ENCODE results near the gene PDE1C. TPM values are rescaled to one million over a fixed set of nuclear protein-coding genes. Genes with fewer than 3 reads are reported as not detected.

PDE1C gene
- total RNA-seq, 1 donor from 2014 or later: 19.2 TPM

GRCh38 chr7:31955021-31955420 lies 115.2 kb downstream of the PDE1C start:
- DNase-seq (ENCODE audit: low spot score in 2 of 2) (no peak), FAIRE-seq (no peak)

- DNase-seq (ENCODE audit: low spot score in 2 of 2) (no peak), FAIRE-seq (no peak)
These were observed 115.7 kb downstream of the PDE1C start for GRCh38 chr7:31954500-31954899.

GRCh38 chr7:31953432-31953831 lies 116.8 kb downstream of the PDE1C start:
- FAIRE-seq: no peak
- no peak for DNase-seq (ENCODE audit: low spot score in 2 of 2)

- DNase-seq (ENCODE audit: low spot score in 2 of 2) (no peak), FAIRE-seq (no peak)
These were observed 120.0 kb downstream of the PDE1C start for GRCh38 chr7:31950091-31950755.

GRCh38 chr7:31948029-31948428 lies 122.2 kb downstream of the PDE1C start:
- DNase-seq (ENCODE audit: low spot score in 2 of 2) (no peak), FAIRE-seq (no peak)

- no peak for FAIRE-seq
- no peak for DNase-seq (ENCODE audit: low spot score in 2 of 2)
These were observed 130.0 kb downstream of the PDE1C start for GRCh38 chr7:31940167-31940566.

- no peak for DNase-seq (ENCODE audit: low spot score in 2 of 2)
- FAIRE-seq: no peak
These were observed 131.1 kb downstream of the PDE1C start for GRCh38 chr7:31939076-31939475.

- FAIRE-seq (peak; percentile 28), DNase-seq (ENCODE audit: low spot score in 2 of 2) (no peak)
These were observed 131.6 kb downstream of the PDE1C start for GRCh38 chr7:31938650-31939049.

GRCh38 chr7:31937982-31938381 lies 132.2 kb downstream of the PDE1C start:
- no peak for FAIRE-seq

GRCh38 chr7:31935124-31936054 lies 134.8 kb downstream of the PDE1C start:
- FAIRE-seq (no peak), DNase-seq (ENCODE audit: low spot score in 2 of 2) (no peak)

More at GRCh38 chr7:31937982-31938381, 132.2 kb downstream of the PDE1C start:
- no peak for DNase-seq (ENCODE audit: low spot score in 2 of 2)

GRCh38 chr7:31934551-31934950 lies 135.7 kb downstream of the PDE1C start:
- FAIRE-seq: no peak
- no peak for DNase-seq (ENCODE audit: low spot score in 2 of 2)

- no peak for FAIRE-seq
- DNase-seq (ENCODE audit: low spot score in 2 of 2): no peak
These were observed 136.7 kb downstream of the PDE1C start for GRCh38 chr7:31933481-31933880.

GRCh38 chr7:31926991-31927584 lies 143.1 kb downstream of the PDE1C start:
- DNase-seq (ENCODE audit: low spot score in 2 of 2): no peak
- FAIRE-seq: no peak

- FAIRE-seq (no peak), DNase-seq (ENCODE audit: low spot score in 2 of 2) (no peak)
These were observed 144.3 kb downstream of the PDE1C start for GRCh38 chr7:31925753-31926454.

GRCh38 chr7:31924251-31924650 lies 146.0 kb downstream of the PDE1C start:
- DNase-seq (ENCODE audit: low spot score in 2 of 2) (no peak), FAIRE-seq (no peak)

- DNase-seq (ENCODE audit: low spot score in 2 of 2): no peak
- no peak for FAIRE-seq
These were observed 147.4 kb downstream of the PDE1C start for GRCh38 chr7:31922848-31923247.

GRCh38 chr7:31921047-31921446 lies 149.2 kb downstream of the PDE1C start:
- DNase-seq (ENCODE audit: low spot score in 2 of 2): no peak
- FAIRE-seq: no peak

GRCh38 chr7:31919678-31920369 lies 150.4 kb downstream of the PDE1C start:
- DNase-seq (ENCODE audit: low spot score in 2 of 2) (no peak), FAIRE-seq (no peak)

GRCh38 chr7:31918706-31919393 lies 151.4 kb downstream of the PDE1C start:
- no peak for DNase-seq (ENCODE audit: low spot score in 2 of 2)
- no peak for FAIRE-seq

Measured in frontal cortex (tissue), 4 donors.